Kasumi-1 (cell line): ENCODE measurements around the gene WNT3A.

Experiments
- DNase-seq, 2 experiments: peaks; one replicate each; lab custom pipeline; 2025; lab: John Stamatoyannopoulos, UW

Gene WNT3A

GRCh38 chr1:227999056-227999930 is 7.5 kb upstream of the WNT3A start:
- DNase-seq, result peak; percentile 88 to 94

GRCh38 chr1:228000416-228000815 is 6.4 kb upstream of the WNT3A start:
- DNase-seq, result no peak

- DNase-seq, result no peak
Observed at GRCh38 chr1:228000836-228001563, 5.8 kb upstream of the WNT3A start.

GRCh38 chr1:228001738-228002535 is 4.9 kb upstream of the WNT3A start:
- DNase-seq, result no peak

- no peak for DNase-seq
Observed at GRCh38 chr1:228002792-228003191, 4.0 kb upstream of the WNT3A start.

GRCh38 chr1:228003461-228004330 is 3.1 kb upstream of the WNT3A start:
- no peak for DNase-seq

GRCh38 chr1:228004331-228004855 is 2.4 kb upstream of the WNT3A start:
- peak in 1 of 2 experiments; percentile 8 for DNase-seq

- DNase-seq, result no peak
Observed at GRCh38 chr1:228004856-228005462, 1.8 kb upstream of the WNT3A start.

- DNase-seq, result no peak
Observed at GRCh38 chr1:228005511-228006033, 1.2 kb upstream of the WNT3A start.

- no peak for DNase-seq
Observed at GRCh38 chr1:228006034-228006785, 588 bp upstream of the WNT3A start.

- DNase-seq, result no peak
Observed at GRCh38 chr1:228007049-228007800, 427 bp downstream of the WNT3A start.

- DNase-seq, result no peak
Observed at GRCh38 chr1:228007801-228008341, 1.1 kb downstream of the WNT3A start.

- no peak for DNase-seq
Observed at GRCh38 chr1:228008391-228009115, 1.8 kb downstream of the WNT3A start.

GRCh38 chr1:228009116-228009827 is 2.5 kb downstream of the WNT3A start:
- no peak for DNase-seq

GRCh38 chr1:228009828-228010775 is 3.3 kb downstream of the WNT3A start:
- no peak for DNase-seq

GRCh38 chr1:228010921-228011320 is 4.1 kb downstream of the WNT3A start:
- DNase-seq, result no peak
